Lower lobe of right lung (tissue), 2 donors: ENCODE data around the gene GGT6. TPM values are rescaled to one million over a fixed set of nuclear protein-coding genes. Genes with fewer than 3 reads are reported as not detected.

Experiments
- ATAC-seq, 2 donors: fragments of 200-7000 bp; cut with Tn5 transposase; one replicate each; pipeline ENCODE4 v1.9.1; 2020 to 2022; ENCODE audit warnings: mild to moderate bottlenecking in 2 of 2, moderate library complexity in 2 of 2
- DNase-seq: peaks from one replicate; pipeline ENCODE4 v3.0.0-alpha.2; 2020
- H3K27ac ChIP-seq: fragments of 200-600 bp; one replicate; pipeline ENCODE4 v1.8.0; 2022
- H3K27me3 ChIP-seq: fragments of 200-600 bp; one replicate; pipeline ENCODE4 v1.8.0; 2022; ENCODE audit warnings: low read depth
- H3K36me3 ChIP-seq: fragments of 200-600 bp; one replicate; pipeline ENCODE4 v1.8.0; 2022; ENCODE audit warnings: mild to moderate bottlenecking
- H3K4me1 ChIP-seq: fragments of 200-600 bp; one replicate; pipeline ENCODE4 v1.8.0; 2022
- H3K4me3 ChIP-seq: fragments of 200-600 bp; one replicate; pipeline ENCODE4 v1.8.0; 2022; ENCODE audit warnings: mild to moderate bottlenecking
- H3K9me3 ChIP-seq: fragments of 200-600 bp; one replicate; pipeline ENCODE4 v1.8.0; 2022
- CTCF ChIP-seq: fragments of 200-600 bp; IDR thresholded peaks from one replicate; pipeline ENCODE4 v1.8.0; 2022; ENCODE audit warnings: antibody characterized with exemption, mild to moderate bottlenecking
- intact Hi-C: fragments of 100-400 bp; cut with DNase I; formaldehyde crosslinking; loops from one replicate; pipeline ENCODE4 v1.11.0; 2022
- total RNA-seq: library from RNA; stranded (reverse); fragmentation: NEBNext Ultra II Directional; extraction: Animal tissue kit (Norgen Biotek cat#: 25700); gene quantifications from one replicate; pipeline ENCODE4 v1.2.1, GENCODE V29; 2021
- donor health status: DM: no; HTN: yes; CAD: no; lungs with severe emphysema.

GGT6 gene
- total RNA-seq, 1 donor from 2014 or later: 3.7 TPM

- Histone ChIP-seq H3K4me3 (no peak overlapping the region), H3K27ac (no peak overlapping the region), H3K9me3 (no peaks in the 10 kb centered on the region), H3K27me3 (peaks cover 12% of the 10 kb centered on the region), H3K4me1 (peaks cover 4% of the 10 kb centered on the region), H3K36me3 (no peaks in the 10 kb centered on the region)
- TF ChIP-seq CTCF: no peak
- DNase-seq (no peak), ATAC-seq (no peak)
- intact Hi-C loops: no loop called here
Measured at GRCh38 chr17:4577386-4577993, 17.1 kb upstream of the GGT6 start.

- peak in 1 of 2 donors; percentile 11 for ATAC-seq
- H3K36me3 ChIP-seq: no peaks in the 10 kb centered on the region
- TF ChIP-seq CTCF: no peak
- H3K4me1 ChIP-seq: peaks cover 4% of the 10 kb centered on the region
- H3K9me3 ChIP-seq: no peaks in the 10 kb centered on the region
- H3K27me3 ChIP-seq: peaks cover 6% of the 10 kb centered on the region
- DNase-seq: no peak
- H3K4me3 ChIP-seq: no peak overlapping the region
- H3K27ac ChIP-seq: no peak overlapping the region
- intact Hi-C loops: no loop called here
Measured at GRCh38 chr17:4576729-4577322, 16.4 kb upstream of the GGT6 start.

GRCh38 chr17:4576161-4576558 is 15.8 kb upstream of the GGT6 start:
- DNase-seq: no peak
- no peak for ATAC-seq
- intact Hi-C loops: no loop called here
- H3K9me3 ChIP-seq: no peaks in the 10 kb centered on the region
- H3K36me3 ChIP-seq: no peaks in the 10 kb centered on the region
- no peak overlapping the region for H3K4me3 ChIP-seq
- no peak for TF ChIP-seq CTCF
- peaks cover 4% of the 10 kb centered on the region for H3K4me1 ChIP-seq
- H3K27me3 ChIP-seq: peaks cover 6% of the 10 kb centered on the region
- no peak overlapping the region for H3K27ac ChIP-seq

GRCh38 chr17:4574448-4575045 is 14.2 kb upstream of the GGT6 start:
- no peaks in the 10 kb centered on the region for H3K36me3 ChIP-seq
- intact Hi-C loops: no loop called here
- no peak for DNase-seq
- peaks cover 4% of the 10 kb centered on the region for H3K4me1 ChIP-seq
- no peak overlapping the region for H3K27ac ChIP-seq
- no peaks in the 10 kb centered on the region for H3K9me3 ChIP-seq
- peak; percentile 52 to 70 for ATAC-seq
- H3K4me3 ChIP-seq: no peak overlapping the region
- no peak for TF ChIP-seq CTCF
- peaks cover 5% of the 10 kb centered on the region for H3K27me3 ChIP-seq

- DNase-seq (no peak), ATAC-seq (peak; percentile 52 to 57)
- no peak for TF ChIP-seq CTCF
- intact Hi-C loops: no loop called here
- Histone ChIP-seq H3K27me3 (peaks cover 5% of the 10 kb centered on the region), H3K4me1 (peaks cover 4% of the 10 kb centered on the region), H3K36me3 (no peaks in the 10 kb centered on the region), H3K4me3 (no peak overlapping the region), H3K27ac (no peak overlapping the region), H3K9me3 (no peaks in the 10 kb centered on the region)
Measured at GRCh38 chr17:4573669-4574068, 13.3 kb upstream of the GGT6 start.
